A673 (cell line): ENCODE data around the gene TMEM18. TPM values are rescaled to one million over a fixed set of nuclear protein-coding genes. Genes with fewer than 3 reads are reported as not detected.

ENCODE experiments used
- BruUV-seq: library from RNA; stranded (reverse); fragments of 400-500 nt; replicated peaks from 2 replicates; lab custom pipeline; 2021; lab: Mats Ljungman, UMichigan
- CTCF ChIA-PET: fragments of 300-600 bp; sonication (Branson Sonifier 250); formaldehyde crosslinking; loops from one replicate; lab custom pipeline; 2022; ENCODE audit warnings: antibody characterized with exemption; lab: Charles Lee
- POLR2A ChIA-PET: fragments of 300-600 bp; sonication (Branson Sonifier 250); formaldehyde crosslinking; loops from one replicate; lab custom pipeline; 2022; ENCODE audit warnings: antibody characterized with exemption; ENCODE audit not compliant: low non-redundant PET; lab: Charles Lee
- DNase-seq: peaks from one replicate; pipeline ENCODE4 v3.0.0-alpha.2; 2015; ENCODE audit warnings: low spot score
- H3K27ac ChIP-seq: fragments of 200-600 bp; sonication (generic); 2 replicates; pipeline ENCODE4 v1.5.1; 2016; ENCODE audit warnings: mixed run types, low read depth, mild to moderate bottlenecking, mixed read lengths, antibody characterized with exemption, low read length; ENCODE audit not compliant: poor library complexity, severe bottlenecking
- H3K27me3 ChIP-seq: fragments of 200-600 bp; sonication (generic); replicated peaks from 2 replicates; pipeline ENCODE4 v1.6.1; 2017; ENCODE audit warnings: mixed run types, low read depth, mild to moderate bottlenecking, mixed read lengths, antibody characterized with exemption, low read length; ENCODE audit not compliant: insufficient read depth, poor library complexity
- H3K36me3 ChIP-seq: fragments of 200-600 bp; sonication (generic); 2 replicates; pipeline ENCODE4 v1.6.1; 2016; ENCODE audit warnings: mixed run types, mild to moderate bottlenecking, mixed read lengths, antibody characterized with exemption, low read length; ENCODE audit not compliant: insufficient read depth, poor library complexity, severe bottlenecking
- H3K4me1 ChIP-seq: fragments of 200-600 bp; sonication (generic); 2 replicates; pipeline ENCODE4 v1.6.1; 2017; ENCODE audit warnings: mixed run types, mild to moderate bottlenecking, mixed read lengths, antibody characterized with exemption, low read length; ENCODE audit not compliant: insufficient read depth, poor library complexity, severe bottlenecking
- H3K4me3 ChIP-seq: fragments of 200-600 bp; sonication (generic); 2 replicates; pipeline ENCODE4 v1.5.1; 2016; ENCODE audit warnings: low read depth, mixed run types, mild to moderate bottlenecking, mixed read lengths, low read length; ENCODE audit not compliant: poor library complexity, severe bottlenecking
- H3K9me3 ChIP-seq: fragments of 200-600 bp; sonication (generic); 2 replicates; pipeline ENCODE4 v1.6.1; 2016; ENCODE audit warnings: mixed run types, low read depth, mild to moderate bottlenecking, mixed read lengths, antibody characterized with exemption, low read length; ENCODE audit not compliant: poor library complexity, severe bottlenecking
- CTCF ChIP-seq: fragments of 300-800, 200-600 bp; sonication (generic); conservative IDR thresholded peaks from 2 replicates; pipeline ENCODE4 v1.5.1; 2017; ENCODE audit warnings: low read depth, mild to moderate bottlenecking, antibody characterized with exemption, low read length, moderate library complexity, mixed read lengths
- EZH2 ChIP-seq: fragments of 200-600 bp; sonication (generic); IDR thresholded peaks from 2 replicates; pipeline ENCODE4 v1.6.1; 2017; ENCODE audit warnings: borderline replicate concordance, low read depth, mild to moderate bottlenecking, mixed read lengths, antibody characterized with exemption, low read length; ENCODE audit not compliant: poor library complexity, severe bottlenecking
- intact Hi-C: fragments of 100-400 bp; cut with micrococcal nuclease; formaldehyde crosslinking; loops from one replicate; pipeline ENCODE4 v1.10.0; 2022; ENCODE audit not compliant: unreplicated experiment
- total RNA-seq: library from RNA; stranded (reverse); gene quantifications from 2 replicates; pipeline ENCODE4 v1.2.3, GENCODE V29; 2021

TMEM18 gene
- total RNA-seq, 1 experiment from 2014 or later, result 29.0 TPM

DNA sequence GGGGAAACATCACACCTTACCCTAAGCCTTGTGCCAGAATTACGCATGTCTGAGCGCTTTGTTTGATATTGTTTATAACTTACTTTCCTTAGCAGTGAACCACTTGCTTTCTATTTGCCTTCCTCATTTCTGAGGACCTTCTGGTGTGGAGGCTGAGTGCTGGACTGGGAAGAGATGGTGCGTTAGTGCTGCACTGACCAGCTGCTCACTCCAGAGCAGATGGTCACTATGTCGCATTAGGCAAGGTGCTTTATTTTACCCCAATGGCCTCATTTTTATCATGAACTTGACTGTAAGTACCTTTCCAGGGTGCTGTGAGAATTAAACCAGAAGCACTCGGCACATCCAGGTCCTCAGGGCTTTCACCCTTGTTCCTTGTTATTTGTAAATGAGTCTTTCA is 46.6 kb upstream of the TMEM18 start:
- ChIA-PET CTCF (no interaction called here), POLR2A (no interaction called here)
- no peaks in the 10 kb centered on the region for H3K36me3 ChIP-seq
- no peaks in the 10 kb centered on the region for H3K4me1 ChIP-seq
- TF ChIP-seq EZH2 (no peak), CTCF (no peak)
- no TSS peak for BruUV-seq
- H3K27ac ChIP-seq, result no peak overlapping the region
- no peaks in the 10 kb centered on the region for H3K9me3 ChIP-seq
- DNase-seq, result no peak
- no peaks in the 10 kb centered on the region for H3K27me3 ChIP-seq
- intact Hi-C loops, result no loop called here
- H3K4me3 ChIP-seq, result no peak overlapping the region

GRCh38 chr2:720842-721241 is 43.6 kb upstream of the TMEM18 start:
- CTCF ChIA-PET, result no interaction called here

GRCh38 chr2:719734-720133 is 42.5 kb upstream of the TMEM18 start:
- Histone ChIP-seq H3K4me3 (no peak overlapping the region), H3K27ac (no peak overlapping the region), H3K27me3 (no peaks in the 10 kb centered on the region), H3K4me1 (no peaks in the 10 kb centered on the region), H3K9me3 (no peaks in the 10 kb centered on the region), H3K36me3 (no peaks in the 10 kb centered on the region)
- intact Hi-C loops, result no loop called here
- BruUV-seq, result no TSS peak
- ChIA-PET POLR2A (no interaction called here), CTCF (no interaction called here)
- TF ChIP-seq CTCF (no peak), EZH2 (no peak)
- DNase-seq, result no peak

More at GRCh38 chr2:720842-721241, 43.6 kb upstream of the TMEM18 start:
- POLR2A ChIA-PET, result no interaction called here
- no peaks in the 10 kb centered on the region for H3K36me3 ChIP-seq
- H3K27me3 ChIP-seq, result no peaks in the 10 kb centered on the region
- intact Hi-C loops, result no loop called here
- TF ChIP-seq EZH2, result no peak
- TF ChIP-seq CTCF, result no peak
- no TSS peak for BruUV-seq
- H3K4me3 ChIP-seq, result no peak overlapping the region
- H3K9me3 ChIP-seq, result no peaks in the 10 kb centered on the region
- DNase-seq, result no peak
- no peak overlapping the region for H3K27ac ChIP-seq
- no peaks in the 10 kb centered on the region for H3K4me1 ChIP-seq
